ENCODE data around the gene C1QC.

The C1QC gene

DNA sequence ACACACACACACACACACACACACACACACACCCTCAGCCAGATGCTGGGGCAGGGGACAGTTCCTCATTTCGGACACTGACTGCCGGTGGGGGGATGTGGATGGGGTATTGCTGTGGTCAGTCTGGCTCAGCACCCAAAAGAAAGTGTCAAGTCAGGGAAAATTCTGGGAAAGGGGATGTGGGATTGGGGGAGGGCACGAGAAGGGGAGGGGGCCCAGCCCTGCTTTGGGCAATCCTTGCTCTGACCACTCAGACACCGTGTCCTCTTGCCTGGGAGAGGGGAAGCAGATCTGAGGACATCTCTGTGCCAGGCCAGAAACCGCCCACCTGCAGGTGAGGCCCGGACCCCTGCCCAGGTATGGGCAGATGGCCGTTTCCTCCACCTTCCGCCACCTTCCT lies at the start of gene C1QC:
C1QC (plus strand) TSS at position 253 of the 400 bp plus-strand sequence. CDS start 391 bp downstream, outside the sequence.
- DNase-seq = no peak

DNA sequence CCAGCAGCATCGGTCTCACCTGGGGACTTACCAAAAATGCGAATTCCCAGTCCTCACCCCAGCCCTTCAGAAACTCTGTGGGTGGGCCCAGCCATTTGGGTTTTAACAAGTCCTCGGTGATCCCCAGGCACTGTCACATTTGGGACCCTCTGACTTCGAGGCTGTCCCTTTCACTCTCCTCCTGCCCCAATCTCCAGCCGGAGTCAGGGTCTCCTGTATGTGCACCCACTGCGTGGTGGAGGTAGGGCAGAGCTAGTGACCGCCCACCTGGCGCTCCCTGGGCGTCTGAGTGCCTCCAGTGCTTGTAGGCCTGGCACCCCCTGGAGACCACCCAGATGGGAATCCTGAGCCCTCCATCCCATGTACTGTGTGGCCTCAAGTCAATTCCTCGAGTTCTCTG lies 49.0 kb upstream of the C1QC start:
- no peak for DNase-seq

DNA sequence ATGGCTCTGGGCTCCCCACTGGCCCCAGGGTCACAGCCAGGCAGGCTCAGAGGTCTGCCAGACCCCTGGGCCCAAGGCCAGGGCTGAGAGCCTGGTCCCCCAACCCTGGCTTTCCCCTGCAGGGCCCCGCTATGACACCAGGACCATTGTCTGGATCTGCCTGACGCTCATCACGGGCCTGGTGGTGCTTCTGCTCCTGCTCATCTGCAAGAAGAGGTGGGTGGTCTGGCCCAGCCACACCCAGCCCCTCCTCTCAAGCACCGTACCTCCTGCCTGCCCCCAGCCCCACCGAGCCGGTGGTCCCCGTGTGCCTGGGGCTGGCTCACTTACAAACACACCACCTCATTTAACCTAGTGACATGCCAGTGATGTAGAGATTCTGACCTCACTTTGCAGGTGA lies 48.3 kb upstream of the C1QC start:
- no peak for DNase-seq

GRCh38 chr1:22597301-22597965 lies 46.0 kb upstream of the C1QC start:
- DNase-seq = no peak

DNA sequence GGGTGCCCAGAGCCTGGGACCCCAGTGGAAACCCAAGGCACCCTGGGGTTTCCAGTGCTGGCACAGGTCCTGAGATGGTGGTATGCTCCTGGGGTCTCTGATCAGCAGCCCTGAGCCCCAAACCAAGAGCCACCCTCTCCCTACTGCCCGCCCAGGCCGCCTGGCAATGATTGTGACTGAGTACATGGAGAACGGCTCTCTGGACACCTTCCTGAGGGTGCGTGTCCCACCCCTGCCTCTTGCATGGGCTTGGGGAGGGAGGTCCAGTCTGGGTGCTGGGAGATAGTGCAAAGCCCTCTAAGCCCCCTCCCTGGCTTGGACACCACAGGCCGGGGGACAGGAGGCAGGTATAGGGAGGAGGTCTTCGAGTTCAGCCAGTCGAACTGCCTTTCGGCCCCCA lies 45.4 kb upstream of the C1QC start:
- no peak for DNase-seq

- no peak for DNase-seq
Observed at GRCh38 chr1:22598736-22599135, 44.7 kb upstream of the C1QC start.

DNA sequence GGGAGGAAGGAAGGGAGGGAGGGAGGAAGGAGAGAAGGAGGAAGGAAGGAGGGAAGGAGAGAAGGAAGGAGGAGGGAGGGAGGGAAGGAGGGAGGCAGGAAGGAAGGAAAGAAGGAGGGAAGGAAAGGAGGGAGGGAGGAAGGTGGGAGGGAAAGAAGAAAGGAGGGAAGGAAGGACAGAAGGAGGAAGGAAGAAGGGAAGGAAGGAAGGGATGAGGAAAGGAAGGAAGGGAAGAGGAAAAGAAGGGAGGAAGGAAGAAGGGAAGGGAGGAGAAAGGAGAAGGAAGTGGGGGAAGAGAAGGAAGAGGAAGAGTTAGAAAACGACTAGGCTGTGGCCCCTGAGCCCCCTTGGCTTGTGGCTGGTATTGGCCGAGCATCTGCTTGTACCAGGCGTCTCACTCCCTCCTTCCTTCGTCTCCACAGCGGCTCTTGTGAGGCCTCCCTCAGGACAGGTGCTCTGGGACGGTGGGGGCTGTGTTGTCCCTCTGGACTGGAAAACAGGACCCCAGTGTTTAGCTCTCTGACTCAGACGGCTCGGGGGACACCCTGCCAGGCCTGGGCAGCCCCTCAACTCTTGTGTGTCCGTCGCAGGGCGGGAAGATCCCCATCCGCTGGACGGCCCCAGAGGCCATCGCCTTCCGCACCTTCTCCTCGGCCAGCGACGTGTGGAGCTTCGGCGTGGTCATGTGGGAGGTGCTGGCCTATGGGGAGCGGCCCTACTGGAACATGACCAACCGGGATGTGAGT lies 43.2 kb upstream of the C1QC start:
- DNase-seq = no peak

DNA sequence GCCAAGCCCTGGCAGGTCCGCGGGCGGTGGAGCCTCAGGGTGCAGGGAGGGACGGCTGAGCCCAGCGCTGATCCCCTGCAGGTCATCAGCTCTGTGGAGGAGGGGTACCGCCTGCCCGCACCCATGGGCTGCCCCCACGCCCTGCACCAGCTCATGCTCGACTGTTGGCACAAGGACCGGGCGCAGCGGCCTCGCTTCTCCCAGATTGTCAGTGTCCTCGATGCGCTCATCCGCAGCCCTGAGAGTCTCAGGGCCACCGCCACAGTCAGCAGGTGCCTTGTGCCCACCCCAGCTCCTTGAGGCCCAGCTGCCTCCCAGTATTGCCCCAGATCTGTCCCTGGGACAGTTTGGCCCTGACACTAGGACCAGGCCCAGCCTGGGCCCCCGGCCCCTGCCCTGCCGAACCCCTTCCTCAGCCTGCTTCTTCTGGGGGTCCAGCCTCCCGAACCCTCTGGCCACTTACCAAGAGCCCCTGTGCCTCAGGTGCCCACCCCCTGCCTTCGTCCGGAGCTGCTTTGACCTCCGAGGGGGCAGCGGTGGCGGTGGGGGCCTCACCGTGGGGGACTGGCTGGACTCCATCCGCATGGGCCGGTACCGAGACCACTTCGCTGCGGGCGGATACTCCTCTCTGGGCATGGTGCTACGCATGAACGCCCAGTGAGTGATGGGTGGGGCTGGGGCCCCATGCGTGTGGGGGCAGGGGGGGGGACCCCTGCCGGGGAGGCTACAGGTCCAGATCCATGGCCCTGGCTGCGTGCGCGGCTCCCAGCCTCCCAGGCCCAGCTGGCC lies 42.4 kb upstream of the C1QC start:
- DNase-seq = no peak

DNA sequence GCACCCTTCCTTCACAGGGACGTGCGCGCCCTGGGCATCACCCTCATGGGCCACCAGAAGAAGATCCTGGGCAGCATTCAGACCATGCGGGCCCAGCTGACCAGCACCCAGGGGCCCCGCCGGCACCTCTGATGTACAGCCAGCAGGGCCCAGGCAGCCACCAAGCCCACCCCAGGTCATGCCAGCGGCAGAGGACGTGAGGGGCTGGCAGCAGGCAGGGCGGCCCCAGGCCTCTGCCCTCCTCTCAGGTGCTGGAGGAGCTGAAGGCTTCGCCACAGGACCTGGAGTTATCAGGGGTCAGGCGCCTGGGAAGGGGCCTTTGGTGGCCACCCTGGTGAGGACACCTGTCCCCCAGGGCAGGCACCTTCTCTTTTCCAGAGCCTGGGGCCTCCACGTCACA lies 41.8 kb upstream of the C1QC start:
- DNase-seq = no peak

DNA sequence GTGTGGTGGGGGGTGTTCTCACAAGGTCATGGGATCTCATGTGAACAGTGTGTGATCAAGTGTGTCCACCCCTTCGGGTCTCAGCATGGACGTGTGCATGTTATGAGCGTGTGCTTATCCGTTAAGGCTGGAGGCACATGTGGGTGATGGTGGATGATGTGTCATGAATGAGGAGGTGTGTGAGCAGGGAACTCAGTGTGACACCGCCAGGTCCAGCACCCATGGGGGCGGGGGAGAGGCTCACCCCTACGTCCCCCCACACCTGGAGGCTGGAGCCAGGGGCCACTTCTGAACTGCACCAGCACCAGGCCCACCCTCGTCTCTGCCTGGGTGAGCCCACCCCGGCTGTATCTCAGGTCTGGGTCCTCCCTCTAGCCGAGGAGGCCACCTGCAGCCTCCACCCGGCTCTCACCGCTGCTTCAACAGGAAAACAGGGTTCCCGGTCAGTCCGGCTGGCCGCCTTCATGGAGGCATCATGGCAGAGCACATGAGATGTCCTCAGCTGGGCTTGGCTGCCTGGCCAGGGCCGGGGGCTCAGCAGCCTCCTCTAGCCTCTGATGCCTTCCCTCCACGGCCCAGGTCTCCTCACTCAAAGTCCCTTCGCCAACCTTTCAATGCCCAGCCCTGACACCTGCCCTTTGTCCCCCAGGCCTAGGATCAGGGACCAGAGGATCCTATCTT lies 41.2 kb upstream of the C1QC start:
- no peak for DNase-seq

- DNase-seq = no peak
Observed at GRCh38 chr1:22606161-22606560, 37.3 kb upstream of the C1QC start.

- no peak for DNase-seq
Observed at GRCh38 chr1:22607154-22607553, 36.3 kb upstream of the C1QC start.

- no peak for DNase-seq
Observed at GRCh38 chr1:22608361-22608760, 35.1 kb upstream of the C1QC start.

DNA sequence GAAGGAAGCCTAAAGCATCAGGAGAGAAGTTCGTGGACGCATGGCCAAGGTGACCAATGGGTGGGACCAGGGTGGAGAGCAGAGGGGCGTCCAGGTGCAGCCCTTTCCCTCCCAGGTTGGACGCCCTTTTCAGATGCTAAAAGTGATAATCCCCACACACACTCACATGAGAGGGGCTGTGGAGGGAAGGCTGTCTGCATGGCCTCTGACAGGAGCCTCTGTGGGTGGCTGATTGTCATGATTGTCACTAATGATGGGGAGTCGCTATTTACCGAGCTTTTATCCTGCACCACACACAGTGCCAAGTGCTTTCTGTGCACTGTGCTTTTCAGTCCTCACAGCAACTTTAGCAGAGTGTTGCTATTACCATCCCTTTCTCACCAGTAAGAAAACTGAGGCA lies 34.1 kb upstream of the C1QC start:
- no peak for DNase-seq

- DNase-seq = peak; percentile 46
Observed at GRCh38 chr1:22611530-22611947, 31.9 kb upstream of the C1QC start.

DNA sequence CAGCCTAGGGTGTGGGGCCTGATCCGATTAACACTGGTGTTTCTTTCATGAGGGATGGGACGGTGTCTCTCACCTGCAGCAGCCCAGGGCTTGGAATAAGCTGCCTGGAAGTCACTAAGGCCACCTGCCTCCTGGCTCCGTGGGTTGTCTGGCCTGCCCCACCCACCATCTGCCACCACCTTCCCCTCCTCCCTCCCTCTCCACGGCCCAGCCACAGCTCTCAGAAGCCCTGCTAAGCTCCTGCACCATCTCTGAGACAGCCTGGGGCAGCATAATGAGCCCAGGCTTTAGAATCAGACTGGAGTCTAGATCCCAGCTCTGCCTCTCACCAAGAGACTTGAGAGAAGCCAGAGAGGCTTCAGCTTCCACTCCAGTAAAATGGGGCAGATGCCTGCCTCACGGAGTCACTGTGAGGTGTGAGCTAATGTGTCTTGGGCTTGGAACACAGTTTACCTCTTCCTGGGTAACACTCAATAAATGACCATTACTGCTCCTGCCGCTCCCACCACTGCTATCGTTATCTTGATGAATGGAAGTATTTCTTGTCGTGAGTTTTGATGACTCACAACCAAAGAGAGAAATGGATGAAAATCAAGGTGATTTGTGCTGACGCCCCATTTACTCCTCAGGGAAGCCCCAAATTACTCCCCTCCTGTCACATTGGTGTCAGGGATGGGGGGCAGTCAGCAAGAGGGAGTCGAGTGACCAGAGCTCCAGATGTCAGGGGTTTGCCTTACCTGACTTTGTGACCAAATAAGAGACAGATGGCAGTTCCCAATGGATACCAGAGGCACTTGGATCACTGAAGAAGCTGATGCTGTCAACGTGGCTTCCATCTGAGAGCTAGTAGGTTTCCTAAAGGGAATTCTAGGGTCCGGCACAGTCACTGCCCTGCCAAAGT lies 30.5 kb upstream of the C1QC start:
- no peak for DNase-seq

- DNase-seq = no peak
Observed at GRCh38 chr1:22613572-22613918, 29.9 kb upstream of the C1QC start.

DNA sequence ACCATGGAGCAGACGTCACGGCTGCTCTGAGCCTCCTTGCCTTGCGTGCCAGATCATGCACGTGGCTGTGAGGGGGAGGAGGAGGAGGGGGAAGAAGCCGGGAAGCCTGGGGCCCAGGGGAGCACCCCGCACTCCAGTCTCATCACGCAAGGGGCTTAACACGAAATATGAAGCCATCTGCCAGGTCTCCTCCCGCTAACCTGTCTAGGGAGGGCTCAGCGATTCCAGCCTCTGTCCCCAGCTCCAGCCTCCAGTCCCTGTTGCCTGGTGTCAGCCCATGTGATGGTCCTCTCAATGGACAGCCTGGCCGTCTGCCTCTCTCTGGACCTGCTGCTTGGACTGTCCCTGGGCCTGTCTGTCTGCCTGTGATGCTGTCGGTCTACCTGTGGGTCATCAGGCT lies 29.5 kb upstream of the C1QC start:
- no peak for DNase-seq

- no peak for DNase-seq
Observed at GRCh38 chr1:22615886-22616285, 27.5 kb upstream of the C1QC start.

GRCh38 chr1:22616571-22616970 lies 26.9 kb upstream of the C1QC start:
- DNase-seq = no peak

DNA sequence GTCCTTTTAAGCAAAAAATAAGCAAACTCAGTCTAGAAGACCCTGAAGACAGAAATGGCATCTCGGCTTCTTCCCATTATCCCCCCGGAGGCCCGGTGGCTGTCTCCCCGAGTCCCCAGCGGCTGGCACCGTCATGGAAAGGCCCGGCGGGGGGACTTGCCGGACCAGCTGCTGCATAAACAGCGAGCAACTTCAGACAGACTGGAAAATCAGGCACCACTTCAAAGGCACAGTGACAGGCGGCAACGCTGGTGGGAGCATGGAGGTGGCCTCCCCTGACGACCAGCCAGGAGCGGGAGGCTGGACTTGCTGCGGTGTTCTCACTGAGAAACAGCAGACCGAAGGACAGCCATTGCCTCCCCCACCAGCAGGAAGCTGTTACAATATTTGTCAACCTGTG lies 25.4 kb upstream of the C1QC start:
- DNase-seq = no peak

DNA sequence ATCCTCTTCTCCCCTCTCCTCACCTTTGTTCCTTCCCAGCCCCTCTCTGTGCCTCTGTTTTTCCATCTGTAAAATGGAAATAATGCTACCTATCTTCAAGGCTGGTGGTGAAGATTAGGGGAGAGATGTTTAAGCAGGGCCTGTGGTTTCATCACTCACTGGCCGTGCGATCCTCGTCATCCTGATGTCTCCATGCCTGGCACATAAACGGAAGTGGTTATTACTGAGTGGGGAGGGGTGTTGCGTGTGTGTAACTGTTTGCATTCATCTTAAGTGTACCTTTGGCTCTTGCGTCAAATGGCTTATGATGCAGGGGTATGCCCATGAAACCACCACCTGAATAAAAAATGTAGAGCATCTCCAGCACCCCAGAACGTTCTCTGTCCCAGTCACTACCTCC lies 24.2 kb upstream of the C1QC start:
- no peak for DNase-seq

All from activated CD4-positive, alpha-beta T cell treated with anti-CD3 and anti-CD28 coated beads for 48 hours (primary cell).